ENCODE results near the gene NDC80. TPM values are rescaled to one million over a fixed set of nuclear protein-coding genes. Genes with fewer than 3 reads are reported as not detected.

Gene NDC80
- polyA plus RNA-seq, 3 donors: 0.07 TPM; not detected in 2

GRCh38 chr18:2618009-2618408 lies 46.7 kb downstream of the NDC80 start:
- H3K4me1 Mint-ChIP-seq: no peaks in the 10 kb centered on the region
- Histone ChIP-seq H3K9ac (ENCODE audit: insufficient read depth, low read length, poor library complexity, severe bottlenecking) (no peak overlapping the region), H3K4me2 (replicated peaks; ENCODE audit: extremely low read depth, low read length, poor library complexity, severe bottlenecking) (no peak overlapping the region), H3K27ac (ENCODE audit: low read depth in 1 of 2, low read length in 2 of 2) (no peak overlapping the region), H2AFZ (ENCODE audit: insufficient read depth, low read depth, low read length, poor library complexity, severe bottlenecking) (no peak overlapping the region), H3K4me3 (replicated peaks in 1 of 3; ENCODE audit: low read depth in 2 of 3, low read length in 3 of 3) (no peak overlapping the region), H3K79me2 (ENCODE audit: insufficient read depth, low read length) (no peaks in the 10 kb centered on the region), H3K36me3 (replicated peaks in 1 of 2; ENCODE audit: control insufficient read depth in 1 of 2, insufficient read depth in 2 of 2, low read length in 2 of 2) (peaks cover 16 to 35% of the 10 kb centered on the region in 2 donors), H3K4me1 (ENCODE audit: control insufficient read depth in 1 of 2, insufficient read depth in 2 of 2, low read length in 2 of 2) (no peaks in the 10 kb centered on the region), H3K9me3 (replicated peaks in 1 of 2; ENCODE audit: control insufficient read depth in 1 of 2, insufficient read depth in 1 of 2, low read length in 2 of 2) (no peaks in the 10 kb centered on the region), H4K20me1 (ENCODE audit: insufficient read depth, low read length) (no peaks in the 10 kb centered on the region), H3K27me3 (ENCODE audit: control insufficient read depth in 2 of 2, insufficient read depth in 2 of 2, low read length in 2 of 2) (no peaks in the 10 kb centered on the region)
- H3K36me3 Mint-ChIP-seq: peaks cover 15 to 30% of the 10 kb centered on the region in 2 donors
- no peak overlapping the region for H3K27ac Mint-ChIP-seq
- no peak for TF ChIP-seq CTCF (IDR thresholded peaks at IDR 0.05)
- no peak overlapping the region for H3K4me3 Mint-ChIP-seq
- intact Hi-C loops (cut with micrococcal nuclease): no loop called here
- peaks cover 0 to 2% (median 0%) of the 10 kb centered on the region in 7 donors for H3K9me3 Mint-ChIP-seq
- DNase-seq: no peak
- H3K27me3 Mint-ChIP-seq (ENCODE audit: low read depth in 3 of 3): peaks cover 0 to 1% (median 0%) of the 10 kb centered on the region in 3 donors
- WGBS (ENCODE audit: insufficient coverage): no CpG with 5 or more reads among the region's 4 CpGs

GRCh38 chr18:2625217-2625616 lies 53.9 kb downstream of the NDC80 start:
- Mint-ChIP-seq H3K9me3 (peaks cover 0 to 4% (median 0%) of the 10 kb centered on the region in 7 donors), H3K4me1 (peaks cover 6% of the 10 kb centered on the region), H3K27me3 (ENCODE audit: low read depth in 3 of 3) (peaks cover 0 to 2% (median 1%) of the 10 kb centered on the region in 3 donors), H3K36me3 (no peaks in the 10 kb centered on the region), H3K4me3 (no peak overlapping the region), H3K27ac (no peak overlapping the region)
- Histone ChIP-seq H3K36me3 (replicated peaks in 1 of 2; ENCODE audit: control insufficient read depth in 1 of 2, insufficient read depth in 2 of 2, low read length in 2 of 2) (no peaks in the 10 kb centered on the region), H3K27me3 (ENCODE audit: control insufficient read depth in 2 of 2, insufficient read depth in 2 of 2, low read length in 2 of 2) (no peaks in the 10 kb centered on the region), H3K79me2 (ENCODE audit: insufficient read depth, low read length) (no peaks in the 10 kb centered on the region), H2AFZ (ENCODE audit: insufficient read depth, low read depth, low read length, poor library complexity, severe bottlenecking) (no peak overlapping the region), H3K4me2 (replicated peaks; ENCODE audit: extremely low read depth, low read length, poor library complexity, severe bottlenecking) (no peak overlapping the region), H3K4me3 (replicated peaks in 1 of 3; ENCODE audit: low read depth in 2 of 3, low read length in 3 of 3) (no peak overlapping the region), H3K9me3 (replicated peaks in 1 of 2; ENCODE audit: control insufficient read depth in 1 of 2, insufficient read depth in 1 of 2, low read length in 2 of 2) (no peaks in the 10 kb centered on the region), H4K20me1 (ENCODE audit: insufficient read depth, low read length) (no peaks in the 10 kb centered on the region), H3K4me1 (ENCODE audit: control insufficient read depth in 1 of 2, insufficient read depth in 2 of 2, low read length in 2 of 2) (peaks cover 0 to 5% of the 10 kb centered on the region in 2 donors), H3K9ac (ENCODE audit: insufficient read depth, low read length, poor library complexity, severe bottlenecking) (no peak overlapping the region), H3K27ac (ENCODE audit: low read depth in 1 of 2, low read length in 2 of 2) (no peak overlapping the region)
- no peak for DNase-seq
- intact Hi-C loops (cut with micrococcal nuclease): no loop called here
- no peak for TF ChIP-seq CTCF (IDR thresholded peaks at IDR 0.05)
- WGBS (ENCODE audit: insufficient coverage): 100% methylated on average over 3 of the region's 5 CpGs

All from CD14-positive monocyte (primary cell).